Neural cell (in vitro differentiated cells): Measurements from ENCODE around the gene TOMM7. TPM values are rescaled to one million over a fixed set of nuclear protein-coding genes. Genes with fewer than 3 reads are reported as not detected.

Source experiments
- H2AFZ ChIP-seq: fragments of 200-600, 300-800 bp; sonication (generic), shearing (Covaris generic); 2 replicates; pipeline ENCODE4 v1.6.0; 2014; ENCODE audit warnings: low read depth, mild to moderate bottlenecking, antibody characterized with exemption, low read length, moderate library complexity
- H3F3A ChIP-seq: fragments of 200-600 bp; shearing (Covaris generic); 2 replicates; pipeline ENCODE4 v1.6.1; 2016; ENCODE audit warnings: mild to moderate bottlenecking, moderate library complexity, mixed read lengths, antibody characterized with exemption, low read length; ENCODE audit not compliant: insufficient read depth, poor library complexity, severe bottlenecking
- H3K27ac ChIP-seq: fragments of 200-600, 300-800 bp; sonication (generic), shearing (Covaris generic); 2 replicates; pipeline ENCODE4 v1.5.1; 2014; ENCODE audit warnings: mild to moderate bottlenecking, low read length, moderate library complexity
- H3K27me3 ChIP-seq: fragments of 300-800, 200-600 bp; sonication (generic), shearing (Covaris generic); 2 replicates; pipeline ENCODE4 v1.6.0; 2014; ENCODE audit warnings: mild to moderate bottlenecking, low read depth, low read length, moderate library complexity; ENCODE audit not compliant: insufficient read depth
- H3K36me3 ChIP-seq: fragments of 300-800, 200-600 bp; sonication (generic), shearing (Covaris generic); 2 replicates; pipeline ENCODE4 v1.5.1; 2014; ENCODE audit warnings: mild to moderate bottlenecking, antibody characterized with exemption, low read length, moderate library complexity; ENCODE audit not compliant: insufficient read depth
- H3K4me2 ChIP-seq: fragments of 300-800, 200-600 bp; sonication (generic), shearing (Covaris generic); 2 replicates; pipeline ENCODE4 v1.6.0; 2014; ENCODE audit warnings: mild to moderate bottlenecking, low read length
- H3K4me3 ChIP-seq: fragments of 300-800, 200-600 bp; sonication (generic), shearing (Covaris generic); 2 replicates; pipeline ENCODE4 v1.5.1; 2014; ENCODE audit warnings: mild to moderate bottlenecking, low read length, moderate library complexity
- H3K79me2 ChIP-seq: fragments of 200-600 bp; shearing (Covaris generic); replicated peaks from 2 replicates; pipeline ENCODE4 v1.6.0; 2014; ENCODE audit warnings: mild to moderate bottlenecking, low read length, moderate library complexity; ENCODE audit not compliant: insufficient read depth
- H3K9ac ChIP-seq: fragments of 300-800, 200-600 bp; sonication (generic), shearing (Covaris generic); 2 replicates; pipeline ENCODE4 v1.6.1; 2016; ENCODE audit warnings: mild to moderate bottlenecking, low read length, mixed read lengths
- H3K9me2 ChIP-seq: fragments of 200-600 bp; shearing (Covaris generic); 2 replicates; pipeline ENCODE4 v1.6.1; 2016; ENCODE audit warnings: mild to moderate bottlenecking, low read length, mixed read lengths; ENCODE audit not compliant: insufficient read depth
- H3K9me3 ChIP-seq: fragments of 200-600, 300-800 bp; sonication (generic), shearing (Covaris generic); 2 replicates; pipeline ENCODE4 v1.6.1; 2016; ENCODE audit warnings: mild to moderate bottlenecking, mixed run types, low read length, moderate library complexity, mixed read lengths
- H4K20me1 ChIP-seq: fragments of 200-600 bp; shearing (Covaris generic); 2 replicates; pipeline ENCODE4 v1.6.1; 2016; ENCODE audit warnings: mild to moderate bottlenecking, mixed run types; ENCODE audit not compliant: insufficient read depth
- CTCF ChIP-seq: fragments of 450-650 bp; IDR thresholded peaks from 2 replicates; pipeline ENCODE4 v1.5.1; 2014; ENCODE audit warnings: antibody characterized with exemption, mild to moderate bottlenecking, moderate library complexity; ENCODE audit not compliant: poor library complexity, severe bottlenecking
- EP300 ChIP-seq: fragments of 450-650 bp; conservative IDR thresholded peaks from 2 replicates; pipeline ENCODE4 v1.6.1; 2014; ENCODE audit warnings: antibody characterized with exemption, mild to moderate bottlenecking, moderate library complexity; ENCODE audit not compliant: poor library complexity, severe bottlenecking
- EZH2 ChIP-seq: fragments of 200-600, 300-800 bp; shearing (Covaris generic), sonication (generic); IDR thresholded peaks from 2 replicates; pipeline ENCODE4 v1.6.1; 2014; ENCODE audit warnings: antibody characterized with exemption, low read length, borderline replicate concordance, mild to moderate bottlenecking; ENCODE audit not compliant: insufficient read depth, poor library complexity, severe bottlenecking
- MXI1 ChIP-seq: fragments of 450-650 bp; conservative IDR thresholded peaks from 2 replicates; pipeline ENCODE4 v1.6.1; 2014; ENCODE audit warnings: antibody characterized with exemption, mild to moderate bottlenecking; ENCODE audit not compliant: poor library complexity, severe bottlenecking
- POLR2AphosphoS5 ChIP-seq: IDR thresholded peaks from 2 replicates; pipeline ENCODE4 v1.6.1; 2012
- RAD21 ChIP-seq: fragments of 450-650 bp; conservative IDR thresholded peaks from 2 replicates; pipeline ENCODE4 v1.6.1; 2014; ENCODE audit warnings: antibody characterized with exemption, mild to moderate bottlenecking, moderate library complexity
- REST ChIP-seq: IDR thresholded peaks from 2 replicates; pipeline ENCODE4 v1.6.1; 2012; ENCODE audit warnings: borderline replicate concordance
- SMC3 ChIP-seq: fragments of 450-650 bp; conservative IDR thresholded peaks from 2 replicates; pipeline ENCODE4 v1.6.1; 2014; ENCODE audit warnings: antibody characterized with exemption, mild to moderate bottlenecking, moderate library complexity; ENCODE audit not compliant: poor library complexity
- TAF1 ChIP-seq: IDR thresholded peaks from 2 replicates; pipeline ENCODE4 v1.6.1; 2012; ENCODE audit warnings: low read depth
- polyA plus RNA-seq: library from polyadenylated mRNA; depleted of rRNA; stranded (reverse); fragments of >200 nt; gene quantifications from 2 replicates; pipeline ENCODE4 v1.2.3, GENCODE V29; 2014

TOMM7 gene
- polyA plus RNA-seq, 1 donor from 2014 or later: 241 TPM

GRCh38 chr7:22867003-22867402 is 44.4 kb upstream of the TOMM7 start:
- Histone ChIP-seq H3K4me3 (no peak overlapping the region), H2AFZ (no peak overlapping the region)
- TF ChIP-seq EZH2 (no peak), CTCF (no peak)

GRCh38 chr7:22865602-22865960 is 42.9 kb upstream of the TOMM7 start:
- H3K27me3 ChIP-seq: no peaks in the 10 kb centered on the region
- no peak for TF ChIP-seq RAD21
- TF ChIP-seq EP300: no peak
- TF ChIP-seq SMC3: no peak
- TF ChIP-seq MXI1: no peak
- no peak for TF ChIP-seq POLR2AphosphoS5
- TF ChIP-seq CTCF: no peak
- TF ChIP-seq REST: no peak
- TF ChIP-seq TAF1: no peak
- TF ChIP-seq EZH2: no peak
- H3K9me3 ChIP-seq: no peaks in the 10 kb centered on the region
- no peaks in the 10 kb centered on the region for H4K20me1 ChIP-seq
- no peak overlapping the region for H2AFZ ChIP-seq
- H3F3A ChIP-seq: no peaks in the 10 kb centered on the region
- no peaks in the 10 kb centered on the region for H3K79me2 ChIP-seq
- H3K9ac ChIP-seq: no peak overlapping the region
- no peak overlapping the region for H3K4me2 ChIP-seq
- H3K27ac ChIP-seq: no peak overlapping the region
- H3K9me2 ChIP-seq: no peaks in the 10 kb centered on the region
- no peak overlapping the region for H3K4me3 ChIP-seq
- no peaks in the 10 kb centered on the region for H3K36me3 ChIP-seq

More at GRCh38 chr7:22867003-22867402, 44.4 kb upstream of the TOMM7 start:
- H3K9me3 ChIP-seq: no peaks in the 10 kb centered on the region
- no peak overlapping the region for H3K9ac ChIP-seq
- no peak overlapping the region for H3K27ac ChIP-seq
- no peaks in the 10 kb centered on the region for H3K36me3 ChIP-seq
- H3K79me2 ChIP-seq: no peaks in the 10 kb centered on the region
- H4K20me1 ChIP-seq: no peaks in the 10 kb centered on the region
- H3K27me3 ChIP-seq: no peaks in the 10 kb centered on the region
- no peak overlapping the region for H3K4me2 ChIP-seq
- H3K9me2 ChIP-seq: no peaks in the 10 kb centered on the region
- no peaks in the 10 kb centered on the region for H3F3A ChIP-seq
